Trophoblast cell (in vitro differentiated cells and primary cell): ENCODE results near the gene OR6C6.

Source experiments
- DNase-seq, 2 donors: peaks; one replicate each; pipeline ENCODE4 v3.0.0-alpha.2; 2016
- H2AFZ ChIP-seq: 2 replicates; pipeline ENCODE4 v1.6.1; 2013; ENCODE audit warnings: low read length, moderate library complexity, mild to moderate bottlenecking; ENCODE audit not compliant: insufficient read depth, poor library complexity
- H2AK5ac ChIP-seq: 2 replicates; pipeline ENCODE4 v1.6.1; 2013; ENCODE audit warnings: mild to moderate bottlenecking, low read length
- H2BK120ac ChIP-seq: 2 replicates; pipeline ENCODE4 v1.6.1; 2013; ENCODE audit warnings: low read length, mild to moderate bottlenecking, moderate library complexity; ENCODE audit not compliant: insufficient read depth, poor library complexity
- H2BK12ac ChIP-seq: 2 replicates; pipeline ENCODE4 v1.6.1; 2013; ENCODE audit warnings: mild to moderate bottlenecking, low read length, moderate library complexity
- H2BK5ac ChIP-seq: 2 replicates; pipeline ENCODE4 v1.6.1; 2013; ENCODE audit warnings: low read length, low read depth, moderate library complexity, mild to moderate bottlenecking; ENCODE audit not compliant: poor library complexity
- H3K14ac ChIP-seq: 2 replicates; pipeline ENCODE4 v1.6.1; 2013; ENCODE audit warnings: mild to moderate bottlenecking, low read length
- H3K18ac ChIP-seq: 2 replicates; pipeline ENCODE4 v1.6.1; 2013; ENCODE audit warnings: mild to moderate bottlenecking, low read length
- H3K23ac ChIP-seq: 2 replicates; pipeline ENCODE4 v1.6.1; 2013; ENCODE audit warnings: low read length
- H3K27ac ChIP-seq: 2 replicates; pipeline ENCODE4 v1.5.1; 2013; ENCODE audit warnings: low read depth, mild to moderate bottlenecking, inconsistent platforms, low read length, moderate library complexity
- H3K27me3 ChIP-seq: 2 replicates; pipeline ENCODE4 v1.6.1; 2013; ENCODE audit warnings: inconsistent platforms, mild to moderate bottlenecking, low read length, moderate library complexity; ENCODE audit not compliant: insufficient read depth
- H3K36me3 ChIP-seq, 2 experiments: 1 replicate in 1 of 2; 2 replicates in 1 of 2; pipeline ENCODE4 v1.6.1; 2013; ENCODE audit warnings: low read length in 2 of 2, mild to moderate bottlenecking in 2 of 2, moderate library complexity in 1 of 2; ENCODE audit not compliant: insufficient read depth in 2 of 2, control insufficient read depth in 1 of 2
- H3K4ac ChIP-seq: 2 replicates; pipeline ENCODE4 v1.6.1; 2013; ENCODE audit warnings: low read depth, mild to moderate bottlenecking, low read length, moderate library complexity
- H3K4me1 ChIP-seq, 2 experiments: 1 replicate in 1 of 2; 2 replicates in 1 of 2; pipeline ENCODE4 v1.6.1; 2013; ENCODE audit warnings: low read length in 2 of 2, mild to moderate bottlenecking in 2 of 2, moderate library complexity in 1 of 2; ENCODE audit not compliant: insufficient read depth in 2 of 2, control insufficient read depth in 1 of 2
- H3K4me2 ChIP-seq: 2 replicates; pipeline ENCODE4 v1.6.1; 2013; ENCODE audit warnings: inconsistent platforms, mild to moderate bottlenecking, low read length, moderate library complexity
- H3K4me3 ChIP-seq: 2 replicates; pipeline ENCODE4 v1.5.1; 2013; ENCODE audit warnings: mild to moderate bottlenecking, low read depth, low read length, inconsistent platforms
- H3K79me1 ChIP-seq: one replicate; pipeline ENCODE4 v1.6.1; 2013; ENCODE audit warnings: low read length
- H3K79me2 ChIP-seq: 2 replicates; pipeline ENCODE4 v1.6.1; 2013; ENCODE audit warnings: low read length, mild to moderate bottlenecking; ENCODE audit not compliant: control insufficient read depth, insufficient read depth, poor library complexity
- H3K9ac ChIP-seq: 2 replicates; pipeline ENCODE4 v1.6.1; 2013; ENCODE audit warnings: mild to moderate bottlenecking, low read length
- H3K9me3 ChIP-seq: 2 replicates; pipeline ENCODE4 v1.6.1; 2013; ENCODE audit warnings: low read depth, mild to moderate bottlenecking, control low read depth, inconsistent platforms, low read length; ENCODE audit not compliant: insufficient read depth
- H4K12ac ChIP-seq: 2 replicates; pipeline ENCODE4 v1.6.1; 2013; ENCODE audit warnings: low read depth, mild to moderate bottlenecking, low read length, moderate library complexity
- H4K8ac ChIP-seq: 2 replicates; pipeline ENCODE4 v1.6.1; 2013; ENCODE audit warnings: low read depth, mild to moderate bottlenecking, low read length, moderate library complexity
- H4K91ac ChIP-seq: one replicate; pipeline ENCODE4 v1.6.1; 2013; ENCODE audit warnings: low read depth, mild to moderate bottlenecking, low read length, moderate library complexity
- WGBS: extraction: QIAGEN DNeasy Blood & Tissue Kit; methylation state at CpG from one replicate; pipeline ENCODE4 v1.1.7; 2013; ENCODE audit warnings: missing lambda C conversion rate; ENCODE audit not compliant: insufficient read length, insufficient coverage; ENCODE audit errors: extremely low coverage; 5-methylcytosine and 5-hydroxymethylcytosine counted together

OR6C6 gene

DNA sequence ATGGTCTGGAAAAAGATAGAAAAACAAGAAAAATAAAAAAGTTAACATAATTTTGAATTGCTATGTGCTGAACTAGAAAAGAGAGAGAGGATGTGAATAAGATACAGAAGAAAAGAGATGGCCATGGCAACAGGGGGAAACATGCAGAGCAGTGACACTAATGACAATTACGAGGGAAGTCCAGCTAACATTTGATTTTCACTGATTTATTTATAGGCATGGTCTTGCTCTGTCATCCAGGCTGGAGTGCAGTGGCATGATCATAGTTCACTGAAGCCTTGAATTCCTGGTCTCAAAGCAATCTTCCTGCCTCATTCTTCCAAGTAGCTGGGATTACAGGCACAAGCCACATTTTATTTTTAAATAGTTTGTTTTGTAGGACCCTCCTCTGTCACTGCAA lies 50.2 kb downstream of the OR6C6 start:
- H2BK12ac ChIP-seq = no peak overlapping the region
- H3K4me3 ChIP-seq = no peak overlapping the region
- H4K91ac ChIP-seq = no peak overlapping the region
- no peaks in the 10 kb centered on the region for H3K36me3 ChIP-seq
- no peak overlapping the region for H2BK5ac ChIP-seq
- no peak overlapping the region for H3K23ac ChIP-seq
- no peak overlapping the region for H4K8ac ChIP-seq
- no peak overlapping the region for H3K4me2 ChIP-seq
- no peak overlapping the region for H3K18ac ChIP-seq
- H3K9ac ChIP-seq = no peak overlapping the region
- H4K12ac ChIP-seq = no peak overlapping the region
- H3K79me2 ChIP-seq = no peaks in the 10 kb centered on the region
- no peak overlapping the region for H3K4ac ChIP-seq
- H2AK5ac ChIP-seq = no peak overlapping the region
- no peaks in the 10 kb centered on the region for H3K9me3 ChIP-seq
- H2AFZ ChIP-seq = no peak overlapping the region
- H3K27me3 ChIP-seq = no peaks in the 10 kb centered on the region
- no peak for DNase-seq
- H3K14ac ChIP-seq = no peak overlapping the region
- no peaks in the 10 kb centered on the region for H3K79me1 ChIP-seq
- no CpG with 5 or more reads among the region's 1 CpG for WGBS
- H3K4me1 ChIP-seq = no peaks in the 10 kb centered on the region
- no peak overlapping the region for H2BK120ac ChIP-seq
- no peak overlapping the region for H3K27ac ChIP-seq

DNA sequence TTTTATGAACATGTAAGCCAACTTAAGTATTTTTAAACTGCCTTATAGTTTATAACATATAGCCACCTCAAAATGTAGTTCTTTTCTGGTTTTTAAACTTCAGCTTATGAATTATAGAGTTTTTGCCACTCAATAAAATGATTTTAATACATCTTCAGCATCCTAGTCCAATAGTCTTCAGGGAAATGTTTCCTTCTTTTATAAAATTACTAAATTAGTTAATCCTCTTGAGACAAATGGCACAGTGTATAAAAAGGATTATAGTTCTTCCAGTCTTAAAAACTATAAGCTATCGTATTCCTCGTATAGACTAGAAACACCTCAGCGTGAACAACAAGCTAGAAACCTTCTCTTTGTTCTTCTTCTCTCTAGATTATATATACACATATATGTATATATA lies 52.1 kb downstream of the OR6C6 start, which contains the start of gene OR6C74:
Gene OR6C74 (plus strand): TSS at position 301 of the 400 bp plus-strand sequence. CDS start 2,679 bp downstream, outside the sequence.
- Histone ChIP-seq H2AFZ (no peak within 1 kb of the TSS), H3K14ac (no peak within 1 kb of the TSS), H3K18ac (no peak within 1 kb of the TSS), H2BK120ac (no peak within 1 kb of the TSS), H3K4me3 (no peak within 1 kb of the TSS), H3K27ac (no peak within 1 kb of the TSS), H3K9me3 (no peaks in the 10 kb centered on the region), H4K8ac (no peak within 1 kb of the TSS), H3K36me3 (no peaks in the 10 kb centered on the region), H3K4ac (no peak within 1 kb of the TSS), H4K12ac (no peak within 1 kb of the TSS), H3K4me1 (no peaks in the 10 kb centered on the region), H3K4me2 (no peak within 1 kb of the TSS), H2BK5ac (no peak within 1 kb of the TSS), H3K79me1 (no peaks in the 10 kb centered on the region), H4K91ac (no peak within 1 kb of the TSS), H2AK5ac (no peak within 1 kb of the TSS), H3K9ac (no peak within 1 kb of the TSS), H3K79me2 (no peaks in the 10 kb centered on the region), H3K23ac (no peak within 1 kb of the TSS), H2BK12ac (no peak within 1 kb of the TSS), H3K27me3 (no peaks in the 10 kb centered on the region)
- no peak for DNase-seq
- WGBS = no CpG with 5 or more reads among the region's 3 CpGs
